HG03460 (cell line): ENCODE measurements around the gene NOTCH1.

ENCODE experiments used
- ATAC-seq: cut with Tn5 transposase; IDR thresholded peaks from one replicate; pipeline ENCODE4 v1.9.1; 2021; ENCODE audit not compliant: unreplicated experiment

NOTCH1 gene

GRCh38 chr9:136547508-136548215 is 1.8 kb upstream of the NOTCH1 start:
- no peak for ATAC-seq

- no peak for ATAC-seq
Measured at GRCh38 chr9:136546697-136547501, 1.1 kb upstream of the NOTCH1 start.

DNA sequence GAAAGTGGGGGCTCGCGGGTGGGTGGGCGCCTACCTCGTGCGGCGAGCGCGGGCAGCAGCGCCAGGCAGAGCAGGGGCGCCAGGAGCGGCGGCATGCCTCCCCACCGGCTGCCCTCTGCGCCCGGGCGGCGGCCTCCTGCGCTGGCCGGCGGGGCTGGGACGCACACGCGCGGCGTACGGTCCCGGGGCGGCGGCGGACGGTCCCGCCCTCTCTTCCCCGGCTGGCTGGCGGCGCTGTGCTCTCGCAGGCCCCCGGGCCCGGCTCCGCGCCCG is 220 bp downstream of the NOTCH1 start:
- no peak for ATAC-seq

DNA sequence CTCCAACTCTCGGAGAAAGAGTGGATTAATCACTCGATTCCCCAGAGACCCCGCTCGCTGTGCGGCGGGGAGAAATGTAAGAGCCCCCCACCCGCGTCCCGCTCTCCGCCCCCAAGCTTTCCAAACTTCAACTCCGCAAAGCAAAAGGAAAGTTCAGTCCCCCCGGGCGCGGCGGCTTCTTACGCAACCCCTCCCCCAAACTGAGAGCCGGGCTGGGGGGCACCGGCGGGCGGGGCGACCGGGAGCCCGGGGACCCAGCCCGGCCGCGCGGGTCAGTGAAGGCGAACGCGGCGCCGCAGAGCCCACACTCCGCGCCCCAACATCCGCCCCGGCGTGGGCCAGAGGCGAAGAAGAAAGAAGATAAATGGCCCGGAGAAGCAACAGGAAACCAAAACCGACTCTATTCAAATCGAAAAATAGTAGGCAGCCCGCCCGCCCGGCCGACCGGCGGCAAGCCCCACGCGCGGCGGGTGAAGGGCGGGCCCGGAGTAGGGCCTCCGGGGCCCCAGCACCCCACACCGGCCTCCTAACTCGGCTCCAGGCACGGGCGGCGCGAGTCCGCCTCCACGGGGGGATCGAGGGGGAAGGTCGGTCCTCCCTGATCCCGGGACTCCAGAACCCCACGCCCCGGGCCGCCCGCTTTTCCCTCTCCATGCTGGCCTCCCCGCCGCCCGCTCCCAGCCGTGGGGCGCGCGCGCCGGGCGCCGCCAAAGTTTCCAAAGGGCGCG is 720 bp downstream of the NOTCH1 start:
- ATAC-seq = peak; percentile 26

- no peak for ATAC-seq
Measured at GRCh38 chr9:136544548-136544963, 1.3 kb downstream of the NOTCH1 start.

- ATAC-seq = no peak
Measured at GRCh38 chr9:136543830-136544547, 1.9 kb downstream of the NOTCH1 start.

DNA sequence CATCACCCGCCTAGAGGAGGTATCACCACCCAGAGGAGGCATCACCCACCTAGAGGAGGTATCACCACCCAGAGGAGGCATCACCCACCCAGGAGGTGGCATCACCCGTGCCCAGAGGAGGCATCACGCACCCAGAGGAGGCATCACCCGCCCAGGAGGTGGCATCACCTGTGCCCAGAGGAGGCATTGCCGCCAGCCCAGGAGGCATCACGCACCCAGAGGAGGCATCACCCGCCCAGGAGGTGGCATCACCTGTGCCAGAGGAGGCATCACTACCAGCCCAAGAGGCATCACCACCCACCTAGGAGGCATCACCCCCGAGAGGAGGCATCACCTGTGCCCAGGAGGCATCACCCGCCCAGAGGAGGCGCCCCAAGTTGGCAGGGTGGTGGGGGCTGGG is 2.6 kb downstream of the NOTCH1 start:
- ATAC-seq = no peak

- no peak for ATAC-seq
Measured at GRCh38 chr9:136542241-136543040, 3.4 kb downstream of the NOTCH1 start.

GRCh38 chr9:136541709-136542108 is 4.1 kb downstream of the NOTCH1 start:
- ATAC-seq = no peak

DNA sequence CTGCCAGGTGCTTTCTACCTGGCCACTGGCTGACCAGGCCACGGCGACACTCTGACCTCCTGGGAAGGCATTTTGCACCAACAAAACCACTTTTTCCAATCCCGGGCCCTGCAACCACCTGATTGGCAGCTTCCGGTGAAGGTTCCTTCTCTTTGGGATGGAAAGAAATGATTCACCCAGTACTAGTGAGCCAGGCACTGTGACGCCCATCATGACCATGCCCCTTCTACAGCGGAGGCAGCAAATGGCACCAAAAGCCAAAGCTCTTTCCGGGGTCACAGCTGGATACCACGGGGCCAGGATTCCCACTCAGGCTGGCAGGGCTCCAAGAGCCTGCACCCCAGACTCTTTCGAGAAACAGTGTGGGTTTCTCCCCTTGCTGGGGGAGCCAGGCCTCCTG is 4.7 kb downstream of the NOTCH1 start:
- ATAC-seq = no peak

DNA sequence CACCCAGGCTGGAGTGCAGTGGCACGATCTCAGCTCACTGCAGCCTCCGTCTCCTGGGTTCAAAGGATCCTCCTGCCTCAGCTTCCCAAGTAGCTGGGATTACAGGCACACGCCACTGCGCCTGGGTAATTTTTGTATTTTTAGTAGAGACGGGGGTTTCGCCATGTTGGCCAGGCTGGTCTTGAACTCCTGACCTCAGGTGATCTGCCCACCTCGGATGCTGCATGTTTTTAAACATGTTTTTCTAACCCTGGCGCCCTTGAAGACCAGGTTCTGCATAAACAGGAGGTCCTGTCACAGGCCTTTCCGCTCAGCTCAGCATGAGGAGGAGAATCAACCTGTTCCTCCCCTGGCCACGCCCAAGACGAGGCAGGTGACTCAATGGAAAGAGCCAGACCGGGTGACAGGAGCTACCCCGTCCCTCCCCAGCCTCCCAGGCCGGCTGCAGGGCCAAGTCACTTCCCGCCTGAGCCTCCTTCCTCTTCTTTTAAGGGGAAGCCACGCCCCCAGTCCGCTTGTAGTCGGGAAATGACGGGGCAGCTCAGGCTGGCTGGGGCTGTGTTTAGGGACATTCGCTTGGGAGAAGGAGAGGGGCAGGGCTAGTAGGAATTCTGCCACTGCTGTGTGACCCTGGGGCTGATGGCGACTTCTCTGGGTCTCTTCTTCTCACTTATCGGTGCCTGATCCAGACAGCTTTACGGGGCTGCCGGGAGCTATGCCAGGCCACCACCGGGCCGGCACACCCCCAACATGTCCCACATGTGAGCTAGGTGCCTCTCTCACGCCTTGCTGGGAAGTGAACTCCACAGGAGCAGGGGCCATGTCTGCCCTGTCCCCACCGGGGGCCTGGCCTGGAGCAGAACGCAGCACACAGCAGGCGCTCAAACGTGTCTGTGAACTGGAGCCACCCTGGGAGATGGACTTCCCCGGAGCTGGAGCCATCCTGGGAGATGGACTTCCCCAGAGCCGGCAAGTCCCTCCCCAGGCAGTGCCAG is 6.1 kb downstream of the NOTCH1 start:
- peak; percentile 62 for ATAC-seq

DNA sequence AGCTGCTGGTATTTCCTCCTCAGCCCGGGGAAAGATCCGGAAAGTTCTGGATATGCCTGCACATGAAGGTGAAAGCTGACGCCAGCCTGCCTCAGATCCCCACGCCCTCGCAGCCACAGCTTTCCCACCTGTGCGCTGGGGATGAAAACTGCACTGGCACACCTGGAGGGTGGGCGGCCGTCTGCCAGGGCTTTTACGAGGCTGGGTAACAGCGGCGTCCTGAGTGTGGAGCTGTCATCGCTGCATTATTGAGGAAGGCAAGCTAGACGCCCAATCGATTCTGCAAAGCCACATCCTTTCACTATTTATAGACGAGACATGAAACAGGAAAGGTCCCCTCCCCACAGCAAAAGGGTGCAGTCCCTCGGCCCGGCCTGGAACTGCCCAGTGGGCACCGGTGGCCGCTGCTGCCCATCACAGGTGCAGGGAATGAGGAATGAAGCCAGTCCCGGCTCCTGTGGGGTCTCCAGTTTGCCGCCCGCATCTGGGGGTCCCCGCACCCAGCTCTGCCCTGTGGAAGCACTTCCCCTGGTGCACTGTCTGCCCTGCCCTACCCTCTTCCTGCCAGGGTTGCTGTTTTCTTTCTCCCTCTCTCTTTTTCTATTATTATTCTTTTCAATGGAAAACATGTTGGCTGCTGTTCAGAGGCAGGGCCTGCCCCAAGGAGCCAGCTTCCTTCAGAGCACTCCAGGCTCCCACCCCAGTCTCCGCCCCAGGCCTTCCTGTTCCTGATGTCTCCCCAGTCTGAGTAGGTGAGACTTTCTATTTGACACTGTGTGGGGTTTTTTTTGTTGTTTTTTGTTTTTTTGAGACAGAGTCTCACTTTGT is 7.0 kb downstream of the NOTCH1 start:
- no peak for ATAC-seq

- no peak for ATAC-seq
Measured at GRCh38 chr9:136537896-136538598, 7.8 kb downstream of the NOTCH1 start.

GRCh38 chr9:136537411-136537810 is 8.4 kb downstream of the NOTCH1 start:
- ATAC-seq = no peak

DNA sequence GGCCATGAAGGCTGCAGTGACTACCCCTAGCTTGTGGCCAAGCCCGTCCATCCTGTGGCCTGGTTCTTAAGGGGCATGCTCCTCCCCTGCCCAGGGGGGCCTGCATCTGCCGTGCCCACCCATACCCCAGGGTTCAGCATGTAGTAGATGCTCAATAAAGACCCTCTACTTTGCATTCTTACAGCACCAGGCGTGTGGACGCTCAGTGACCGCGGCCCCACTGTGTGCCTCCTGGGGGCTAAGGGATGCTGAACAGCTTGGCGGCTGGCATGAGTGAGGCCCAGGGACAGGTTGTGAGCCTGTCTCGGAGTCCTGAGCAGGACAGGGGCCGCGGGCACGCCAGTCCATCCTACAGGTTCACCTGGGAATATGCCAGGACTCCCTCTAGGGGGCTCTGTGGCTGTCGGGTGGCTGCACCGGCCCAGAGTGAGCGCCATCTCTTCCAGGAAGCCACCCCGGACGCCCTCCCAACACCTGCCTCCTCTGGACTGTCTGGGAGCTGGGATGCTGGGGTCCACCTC is 9.1 kb downstream of the NOTCH1 start:
- no peak for ATAC-seq

- ATAC-seq = no peak
Measured at GRCh38 chr9:136536051-136536720, 9.7 kb downstream of the NOTCH1 start.

DNA sequence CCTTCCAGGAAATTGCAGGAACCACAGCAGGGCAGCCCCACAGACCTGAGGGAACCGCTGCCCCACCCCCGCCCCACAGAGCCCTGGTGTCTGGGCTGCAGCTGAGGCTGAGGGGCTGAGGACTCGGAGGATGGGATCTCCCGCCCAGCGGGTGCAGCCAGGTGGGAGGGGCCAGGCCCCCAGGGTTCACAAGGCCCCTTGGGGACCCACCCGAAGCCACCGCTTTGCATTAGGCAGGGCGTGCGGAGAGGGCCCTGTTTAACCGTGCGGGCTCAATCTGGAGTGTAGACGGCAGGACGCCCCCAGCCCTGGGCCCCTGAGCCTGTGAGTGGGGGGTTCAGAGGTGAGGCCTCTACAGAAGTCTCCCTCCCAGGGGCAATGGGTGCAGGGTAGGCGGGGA is 10.8 kb downstream of the NOTCH1 start:
- no peak for ATAC-seq
